ENCODE results near the gene CPN2.

DNA sequence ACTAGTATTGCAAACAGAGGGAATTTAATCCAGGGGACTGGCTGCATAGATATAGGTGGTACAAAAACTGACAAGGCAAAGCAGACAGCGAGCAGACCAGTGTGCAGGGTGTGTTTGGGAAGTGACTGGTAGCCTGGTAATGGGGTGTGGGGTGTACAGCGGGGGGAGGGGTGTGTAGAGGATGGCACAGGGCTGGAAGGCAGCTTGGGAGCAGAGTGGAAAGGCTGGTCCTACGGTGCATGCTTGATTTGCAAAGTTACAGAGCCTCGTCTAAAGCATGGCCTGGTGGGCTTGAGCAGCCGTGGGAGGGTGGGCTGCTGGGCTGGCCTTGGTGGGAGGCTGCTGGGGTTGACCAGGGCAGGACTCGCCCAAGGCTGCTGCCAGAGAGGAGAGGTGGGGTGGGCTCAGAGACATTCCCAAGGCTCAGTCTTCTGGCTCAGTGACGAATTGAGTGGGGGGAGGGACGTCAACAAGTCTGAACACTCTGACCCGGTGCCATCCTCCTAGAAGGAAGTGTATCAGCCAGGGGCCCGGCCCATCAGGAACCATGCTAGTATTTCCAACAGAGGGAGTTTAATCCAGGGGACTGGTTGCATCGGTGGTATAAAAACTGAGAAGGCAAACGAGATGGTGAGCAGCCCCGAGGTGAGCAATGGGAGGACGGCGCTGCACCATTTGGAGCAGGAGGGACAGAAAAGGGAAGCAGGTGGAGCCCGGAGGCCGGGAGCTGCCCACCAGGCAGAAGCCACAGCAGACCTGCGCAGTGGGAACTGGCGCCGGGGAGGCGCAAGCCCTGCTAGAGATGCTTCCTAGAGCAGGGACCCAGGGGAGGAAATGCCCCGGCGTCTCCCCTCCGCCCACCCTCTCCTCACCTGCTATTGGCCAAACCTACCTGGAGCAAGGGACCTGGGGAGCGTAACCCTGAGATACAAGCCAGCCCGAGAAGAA, 29.2 kb downstream of the CPN2 start:
- no peak for TF ChIP-seq CTCF (IDR thresholded peaks at IDR 0.05)
- no peak for TF ChIP-seq POLR2A (IDR thresholded peaks at IDR 0.05; ENCODE audit: low read depth)

Data from esophagus muscularis mucosa (tissue), 3 donors.